ENCODE measurements around the gene MICB. TPM values are rescaled to one million over a fixed set of nuclear protein-coding genes. Genes with fewer than 3 reads are reported as not detected.

The MICB gene
- total and polyA plus RNA-seq, 9 of the 15 experiments (the other 6 are each of a cell fraction or from before 2014, with no cell fraction given): 13.3 to 34.5 (median 19.8) TPM

DNA sequence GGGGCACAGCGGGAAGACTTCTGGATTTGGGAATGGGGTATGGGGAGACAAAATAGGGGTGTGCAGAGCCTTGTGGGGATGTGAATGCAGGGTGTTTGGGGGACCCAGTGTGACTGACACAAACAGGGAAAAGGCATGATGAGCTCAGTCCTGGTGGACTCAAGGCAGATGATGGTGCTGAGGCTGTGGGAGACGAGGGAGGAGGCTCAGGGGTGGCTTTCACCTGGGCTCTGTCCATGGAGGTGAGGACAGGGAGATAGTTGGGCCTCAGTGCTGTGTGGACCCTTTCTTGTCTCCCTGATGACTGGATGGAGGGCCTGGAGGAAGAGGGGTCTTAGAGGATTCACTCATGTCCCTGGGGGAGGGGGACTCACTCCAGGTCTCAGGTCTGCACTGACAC, 26.2 kb upstream of the MICB start:
- peaks cover 21 to 63% of the 10 kb centered on the region in 2 experiments; a peak in 4 of 5 replicates for H3K27me3 ChIP-seq (ENCODE audit: control insufficient read depth in 2 of 2, insufficient read depth in 2 of 2, low read length in 2 of 2)
- no peak overlapping the region for H3K4me3 ChIP-seq
- peaks cover 7% of the 10 kb centered on the region; the same call in 1 of the 2 replicates for H4K20me1 ChIP-seq (replicated peaks; ENCODE audit: control insufficient read depth, insufficient read depth, low read length)
- no peak for DNase-seq (ENCODE audit: extremely low read depth in 1 of 4, low spot score in 3 of 4)
- no peaks in the 10 kb centered on the region for H3K9me3 ChIP-seq (replicated peaks; ENCODE audit: control insufficient read depth, insufficient read depth, low read depth, low read length)
- no peak for FAIRE-seq
- CTCF ChIA-PET (ENCODE audit: low intra/inter-chr PET ratio): no interaction called here
- H2AFZ ChIP-seq (ENCODE audit: low read depth, low read length): no peak overlapping the region
- no peak overlapping the region for H3K27ac ChIP-seq (ENCODE audit: extremely low read depth, low read depth, low read length)
- in situ Hi-C loops (cut with MboI) (no loop called here), intact Hi-C loops (cut with micrococcal nuclease) (no loop called here)
- H3K9me1 ChIP-seq (ENCODE audit: control insufficient read depth, insufficient read depth, low read length): no peaks in the 10 kb centered on the region
- POLR2A ChIA-PET: interaction anchor here (1.0 kb wide), 1 partner anchor 25 kb away, joined by 3 read pairs; no protein-coding TSS in a partner anchor
- 14% methylated on average over 2 of the region's 2 CpGs for WGBS (ENCODE audit: insufficient coverage, low coverage, missing lambda C conversion rate)
- TF ChIP-seq ZKSCAN8 (CRISPR knock-in tag; IDR thresholded peaks at IDR 0.05): no peak
- TF ChIP-seq GATAD2B (IDR thresholded peaks at IDR 0.05; ENCODE audit: borderline replicate concordance): no peak
- no peak for TF ChIP-seq SLC30A9 (CRISPR knock-in tag; IDR thresholded peaks at IDR 0.05)
- TF ChIP-seq HDAC3 (IDR thresholded peaks at IDR 0.05; ENCODE audit: borderline replicate concordance, partially characterized antibody): no peak
- TF ChIP-seq HIVEP1 (CRISPR knock-in tag; IDR thresholded peaks at IDR 0.05): no peak
- no peak for TF ChIP-seq E2F3 (CRISPR knock-in tag; IDR thresholded peaks at IDR 0.05)
- TF ChIP-seq TRIM28 (IDR thresholded peaks at IDR 0.05): no peak
- no peak for TF ChIP-seq ZNF384 (IDR thresholded peaks at IDR 0.05; ENCODE audit: low read depth, low read length)
- no peak for ATAC-seq
- no peaks in the 10 kb centered on the region for H3K79me2 ChIP-seq (ENCODE audit: control insufficient read depth, insufficient read depth, low read length)
- H3K4me1 ChIP-seq (replicated peaks in 1 of 2; ENCODE audit: control insufficient read depth in 2 of 2, insufficient read depth in 2 of 2, low read length in 2 of 2): no peaks in the 10 kb centered on the region; a peak in 1 of 5 replicates
- H3K36me3 ChIP-seq (ENCODE audit: control insufficient read depth, insufficient read depth, low read length): no peaks in the 10 kb centered on the region
- no TSS peak for BruUV-seq (replicated peaks)
- H3K4me2 ChIP-seq (ENCODE audit: insufficient read depth, low read length): no peak overlapping the region
- no peak overlapping the region for H3K9ac ChIP-seq (ENCODE audit: insufficient read depth in 1 of 2, low read depth in 2 of 2, low read length in 2 of 2)

All from K562 (cell line).